ENCODE measurements around the gene GMPR2.

GMPR2 gene

GRCh38 chr14:24252289-24253124, 19.8 kb downstream of the GMPR2 start:
- no peak for DNase-seq (ENCODE audit: low read depth)

- no peak for DNase-seq (ENCODE audit: low read depth)
Measured at GRCh38 chr14:24253936-24254335, 21.2 kb downstream of the GMPR2 start.

- no peak for DNase-seq (ENCODE audit: low read depth)
Measured at GRCh38 chr14:24254630-24255392, 22.1 kb downstream of the GMPR2 start.

- DNase-seq (ENCODE audit: low read depth), result no peak
Measured at GRCh38 chr14:24255438-24255837, 22.7 kb downstream of the GMPR2 start.

GRCh38 chr14:24255931-24256711, 23.4 kb downstream of the GMPR2 start:
- no peak for DNase-seq (ENCODE audit: low read depth)

GRCh38 chr14:24256960-24257359, 24.2 kb downstream of the GMPR2 start:
- no peak for DNase-seq (ENCODE audit: low read depth)

GRCh38 chr14:24258119-24258518, 25.4 kb downstream of the GMPR2 start:
- no peak for DNase-seq (ENCODE audit: low read depth)

- DNase-seq (ENCODE audit: low read depth), result no peak
Measured at GRCh38 chr14:24258548-24259265, 26.0 kb downstream of the GMPR2 start.

GRCh38 chr14:24259282-24260025, 26.7 kb downstream of the GMPR2 start:
- DNase-seq (ENCODE audit: low read depth), result no peak

GRCh38 chr14:24260026-24260779, 27.5 kb downstream of the GMPR2 start:
- no peak for DNase-seq (ENCODE audit: low read depth)

- DNase-seq (ENCODE audit: low read depth), result no peak
Measured at GRCh38 chr14:24260780-24261157, 28.0 kb downstream of the GMPR2 start.

- no peak for DNase-seq (ENCODE audit: low read depth)
Measured at GRCh38 chr14:24261256-24261968, 28.7 kb downstream of the GMPR2 start.

GRCh38 chr14:24261969-24262327, 29.2 kb downstream of the GMPR2 start:
- DNase-seq (ENCODE audit: low read depth), result no peak

GRCh38 chr14:24262821-24263733, 30.3 kb downstream of the GMPR2 start, which contains the start of gene TGM1:
TGM1 (minus strand) TSS chr14:24263177; CDS start chr14:24262352, 825 bp downstream.
- no peak for DNase-seq (ENCODE audit: low read depth)

GRCh38 chr14:24263848-24264247, 31.1 kb downstream of the GMPR2 start:
- no peak for DNase-seq (ENCODE audit: low read depth)

GRCh38 chr14:24264298-24264697, 31.6 kb downstream of the GMPR2 start:
- no peak for DNase-seq (ENCODE audit: low read depth)

- DNase-seq (ENCODE audit: low read depth), result no peak
Measured at GRCh38 chr14:24266344-24267244, 33.9 kb downstream of the GMPR2 start.

- no peak for DNase-seq (ENCODE audit: low read depth)
Measured at GRCh38 chr14:24267516-24267915, 34.8 kb downstream of the GMPR2 start.

All from activated T-helper 1 cell treated with Interleukin-2 at 50 U/mL for 16 hours (primary cell).